T follicular helper cell (primary cell): ENCODE results near the gene ORC4.
A peak's percentile ranks its signal among the peaks of the same experiment; 100 is the strongest.
"Not testable (repeated sequence)": the region's sequence is repeated elsewhere in the genome, so short reads cannot be mapped to it uniquely, and the experiment has no call there.

Experiments used
- DNase-seq: peaks from one replicate; pipeline ENCODE4 v3.0.0-alpha.2; 2020; ENCODE audit warnings: low read depth

Gene ORC4

DNA sequence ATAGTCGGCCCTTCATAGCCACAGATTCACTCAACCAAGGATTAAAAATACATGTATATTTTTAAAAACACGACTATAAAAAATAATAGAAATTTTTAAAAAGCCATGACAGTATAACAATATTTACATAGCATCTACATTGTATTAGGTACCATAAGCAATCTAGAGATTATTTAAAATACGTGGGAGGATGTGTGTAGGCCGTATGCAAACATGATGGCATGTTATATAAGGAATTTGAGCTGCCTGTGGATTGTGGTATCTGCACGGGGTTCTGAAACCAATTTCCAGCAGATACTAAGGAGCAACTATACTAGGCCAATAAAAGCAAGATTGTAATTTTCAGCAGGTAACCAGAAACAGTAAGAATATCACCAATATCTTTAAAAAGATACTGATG, 5.9 kb downstream of the ORC4 start:
- DNase-seq, result no peak

DNA sequence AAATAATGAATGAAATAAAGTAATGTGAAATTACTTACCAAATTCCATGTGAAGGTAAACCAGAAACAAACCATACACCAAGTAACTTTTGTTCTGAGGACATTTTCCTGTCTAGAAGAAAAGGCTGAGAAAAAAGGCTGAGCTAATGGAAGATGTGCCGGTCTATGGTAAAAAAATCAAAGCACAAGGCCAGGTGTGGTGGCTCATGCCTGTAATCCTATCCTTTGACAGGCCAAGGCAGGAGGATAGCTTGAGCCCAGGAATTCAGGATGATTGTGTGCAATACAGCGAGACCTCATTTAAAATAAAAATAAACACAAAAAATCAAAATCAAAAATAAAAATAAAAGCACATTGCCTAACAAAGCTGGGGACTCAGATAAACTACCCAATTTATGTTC, 6.7 kb downstream of the ORC4 start:
- no peak for DNase-seq

DNA sequence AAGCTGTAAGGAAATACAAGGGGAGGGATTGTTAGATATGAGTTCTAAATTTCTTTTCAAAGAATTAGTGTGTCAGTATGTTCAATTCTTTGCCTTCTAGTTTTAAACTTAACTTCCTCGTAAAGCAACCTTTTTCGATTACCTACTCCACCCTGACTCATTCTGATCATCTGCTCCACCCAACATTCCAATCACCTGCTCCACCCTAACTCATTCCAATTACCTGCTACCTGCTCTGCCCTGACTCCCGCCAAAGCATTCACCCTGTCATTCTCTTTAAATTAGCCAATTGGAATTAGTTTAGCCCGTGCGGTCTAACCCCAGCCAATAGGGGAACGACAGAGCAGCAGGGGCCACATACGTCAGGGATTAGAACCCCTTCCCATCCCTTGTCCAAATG, 12.1 kb downstream of the ORC4 start:
- not testable (repeated sequence) for DNase-seq

DNA sequence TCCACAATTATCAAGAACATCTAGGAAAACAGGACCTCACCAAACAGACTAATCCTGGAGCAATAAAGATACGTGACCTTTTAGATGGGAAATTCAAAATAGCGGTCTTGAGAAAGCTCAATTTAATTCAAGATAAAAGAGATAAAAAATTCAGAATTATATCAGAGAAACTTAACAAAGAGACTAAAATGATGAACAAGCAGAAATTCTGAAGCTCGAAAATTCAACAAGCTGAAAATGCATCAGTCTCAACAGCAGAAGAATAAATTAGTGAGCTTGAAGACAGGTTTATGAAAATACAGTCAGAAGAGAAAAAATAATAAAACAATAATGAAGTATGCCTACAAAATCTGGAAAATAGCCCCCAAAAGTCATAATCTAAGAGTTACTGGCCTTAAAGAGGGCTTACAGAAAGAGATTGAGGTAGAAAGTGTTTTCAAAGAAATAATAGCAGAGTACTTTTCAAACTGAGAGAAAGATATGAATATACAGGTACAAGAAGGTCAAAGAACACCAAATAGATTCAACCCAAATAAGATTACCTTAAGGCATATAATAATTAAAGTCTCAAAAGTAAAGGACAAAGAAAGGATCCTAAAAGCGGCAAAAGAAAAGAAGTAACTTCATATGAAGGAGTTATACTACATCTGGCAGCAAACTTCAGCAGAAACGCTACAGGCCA, 13.2 kb downstream of the ORC4 start:
- no peak for DNase-seq

DNA sequence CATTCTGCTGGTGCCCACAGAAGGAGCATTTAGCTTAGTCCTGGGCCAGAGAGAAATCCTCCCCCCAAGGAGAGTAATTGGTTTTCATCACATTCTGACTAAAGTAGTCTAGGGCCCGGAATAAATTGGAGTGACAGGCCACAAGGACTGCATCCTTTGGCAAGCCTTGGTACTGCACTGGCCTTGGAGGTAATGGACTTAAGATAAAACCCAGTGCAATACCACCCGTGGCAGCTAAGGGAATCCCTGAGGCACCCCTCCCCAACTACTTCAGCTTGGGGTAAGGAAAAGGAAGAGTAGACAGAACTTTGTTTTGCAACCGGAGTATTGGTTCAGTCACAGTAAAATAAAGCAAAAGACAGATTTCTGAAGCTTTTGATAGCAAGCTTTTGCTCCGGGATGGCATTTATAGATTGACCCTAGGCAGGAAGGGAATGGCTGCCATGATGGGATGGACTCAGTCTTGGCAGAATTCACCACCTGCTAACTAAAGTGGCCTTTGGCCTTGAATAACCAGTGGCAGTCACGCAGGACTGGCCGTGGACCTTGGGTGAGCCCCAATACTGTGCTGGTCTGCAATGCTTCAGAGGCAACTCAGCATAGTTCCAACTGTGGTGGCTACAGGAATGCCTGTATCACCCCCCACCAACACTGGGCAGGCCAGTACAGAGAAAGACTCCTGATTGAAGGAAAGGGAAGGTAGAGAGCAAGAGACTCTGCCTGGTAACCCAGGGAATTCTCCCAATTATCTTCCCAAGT, 14.1 kb downstream of the ORC4 start:
- DNase-seq, result no peak

DNA sequence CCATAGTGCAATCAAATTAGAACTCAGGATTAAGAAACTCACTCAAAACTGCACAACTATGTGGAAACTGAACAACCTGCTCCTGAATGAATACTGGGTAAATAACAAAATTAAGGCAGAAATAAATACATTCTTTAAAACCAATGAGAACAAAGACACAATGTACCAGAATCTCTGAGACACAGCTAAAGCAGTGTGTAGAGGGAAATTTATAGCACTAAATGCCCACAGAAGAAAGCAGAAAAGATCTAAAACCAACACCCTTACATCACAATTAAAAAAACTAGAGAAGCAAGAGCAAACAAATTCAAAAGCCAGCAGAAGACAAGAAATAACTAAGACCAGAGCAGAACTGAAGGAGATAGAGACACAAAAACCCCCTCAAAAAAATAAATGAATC, 18.1 kb downstream of the ORC4 start:
- not testable (repeated sequence) for DNase-seq

DNA sequence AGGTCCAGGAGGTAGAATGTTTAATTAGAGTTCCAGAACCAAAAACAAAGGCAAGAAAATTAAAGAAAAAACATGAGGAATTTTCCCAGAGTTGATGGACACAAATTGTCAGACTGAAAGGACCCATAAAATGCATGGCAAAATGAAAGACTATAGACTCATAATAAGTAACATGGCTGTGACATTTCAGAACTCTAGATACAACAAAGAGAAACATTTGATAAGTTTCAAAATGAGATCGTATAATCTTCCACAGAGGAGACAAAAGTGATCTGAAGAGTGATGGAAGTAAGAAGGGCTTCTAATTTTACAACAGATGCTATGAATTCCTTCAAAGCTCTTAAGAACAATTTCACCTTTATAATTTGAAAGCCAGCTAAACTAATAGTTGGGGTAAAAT, 20.4 kb downstream of the ORC4 start:
- no peak for DNase-seq

DNA sequence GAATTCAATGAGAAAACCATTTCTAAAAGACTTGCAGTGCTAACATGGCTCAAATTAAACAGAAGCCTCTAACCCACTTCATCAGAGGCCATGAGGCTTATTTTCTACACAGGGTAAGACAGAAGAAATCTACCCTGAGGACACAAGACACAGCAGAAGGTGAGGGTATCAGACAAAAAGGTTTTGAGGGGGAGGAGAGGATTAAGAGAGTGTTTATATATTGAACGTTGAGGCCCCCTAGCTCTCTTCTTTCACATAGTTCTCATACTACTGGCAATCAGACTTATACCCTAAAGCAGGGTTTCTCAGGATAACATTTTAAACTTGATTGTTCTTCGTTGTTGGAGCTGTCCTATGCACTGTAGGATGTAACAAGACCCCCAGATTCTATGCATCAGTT, 21.4 kb downstream of the ORC4 start:
- DNase-seq, result no peak

DNA sequence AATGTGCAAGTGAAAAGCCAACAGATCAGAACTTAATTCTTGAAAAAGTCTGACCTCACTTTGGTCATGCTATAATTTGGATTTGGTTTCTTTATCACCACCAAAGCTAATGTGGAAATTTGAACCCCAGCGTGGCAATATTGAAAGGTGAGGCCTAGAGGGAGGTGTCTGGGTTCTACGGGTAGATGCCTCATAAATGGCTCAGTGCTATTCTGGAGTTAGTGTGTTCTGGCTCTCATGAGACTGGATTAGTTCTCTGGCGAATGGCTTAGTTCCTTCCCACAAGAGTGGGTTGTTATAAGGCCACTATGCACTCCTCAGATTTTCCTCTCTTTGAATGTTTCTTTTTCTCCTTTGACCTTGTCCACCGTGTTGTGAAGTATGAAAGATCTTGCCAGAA, 22.3 kb downstream of the ORC4 start:
- DNase-seq, result no peak

DNA sequence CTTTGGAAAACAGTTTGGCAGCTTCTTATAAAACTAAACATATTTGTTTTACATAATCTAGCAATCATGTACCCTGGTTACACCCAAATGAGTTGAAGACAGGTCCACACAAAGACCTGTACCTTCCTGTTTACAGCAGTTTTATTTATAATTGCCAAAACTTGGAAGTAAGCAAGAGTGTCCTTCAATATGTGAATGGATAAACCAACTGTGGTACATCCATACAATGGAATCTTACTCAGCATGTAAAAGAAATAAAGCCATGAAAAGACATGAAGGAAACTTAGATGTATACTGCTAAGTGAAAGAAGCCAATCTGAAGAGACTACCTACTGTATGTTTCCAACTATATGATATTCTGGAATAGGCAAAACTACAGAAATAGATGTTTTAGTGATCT, 23.7 kb downstream of the ORC4 start:
- DNase-seq, result no peak

DNA sequence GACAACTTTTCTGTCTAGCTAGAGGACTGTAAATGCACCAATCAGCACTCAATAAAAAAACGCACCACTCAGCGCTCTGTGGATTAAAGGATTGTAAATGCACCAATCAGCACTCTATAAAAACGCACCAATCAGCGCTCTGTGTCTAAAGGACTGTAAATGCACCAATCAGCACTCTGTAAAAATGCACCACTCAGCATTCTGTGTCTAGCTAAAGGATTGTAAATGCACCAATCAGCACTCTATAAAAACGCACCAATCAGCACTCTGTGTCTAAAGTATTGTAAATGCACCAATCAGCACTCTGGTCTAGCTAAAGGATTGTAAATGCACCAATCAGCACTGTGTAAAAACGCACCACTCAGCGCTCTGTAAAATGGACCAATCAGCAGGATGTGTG, 25.6 kb downstream of the ORC4 start:
- not testable (repeated sequence) for DNase-seq

DNA sequence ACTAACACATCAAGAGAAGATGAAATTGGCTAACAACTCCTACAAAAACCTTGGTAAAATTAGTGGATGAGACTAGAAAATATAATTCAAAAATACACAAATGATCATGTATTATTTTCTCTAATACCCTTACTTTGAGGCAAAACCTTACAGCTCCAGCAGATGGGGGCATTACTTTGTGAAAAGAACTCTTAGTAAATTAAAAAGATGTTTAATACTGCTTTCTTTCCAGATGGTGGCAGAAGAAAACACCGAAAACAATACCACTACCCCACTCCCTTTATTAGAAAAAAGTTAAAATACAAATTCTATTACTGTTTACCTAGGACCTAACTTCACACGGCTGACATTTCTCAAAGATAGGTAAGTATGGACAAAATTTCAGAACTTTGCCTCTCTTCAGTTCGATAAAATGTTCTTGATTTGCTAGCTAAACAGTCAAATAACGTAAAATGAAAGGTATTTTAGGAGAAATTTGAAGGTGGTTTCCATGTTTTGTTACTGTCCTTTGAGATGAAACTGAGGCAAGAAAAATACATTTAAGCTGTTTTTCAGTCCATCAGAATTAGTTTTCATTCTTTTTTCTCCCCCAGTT, 30.6 kb downstream of the ORC4 start:
- peak; percentile 12 for DNase-seq

DNA sequence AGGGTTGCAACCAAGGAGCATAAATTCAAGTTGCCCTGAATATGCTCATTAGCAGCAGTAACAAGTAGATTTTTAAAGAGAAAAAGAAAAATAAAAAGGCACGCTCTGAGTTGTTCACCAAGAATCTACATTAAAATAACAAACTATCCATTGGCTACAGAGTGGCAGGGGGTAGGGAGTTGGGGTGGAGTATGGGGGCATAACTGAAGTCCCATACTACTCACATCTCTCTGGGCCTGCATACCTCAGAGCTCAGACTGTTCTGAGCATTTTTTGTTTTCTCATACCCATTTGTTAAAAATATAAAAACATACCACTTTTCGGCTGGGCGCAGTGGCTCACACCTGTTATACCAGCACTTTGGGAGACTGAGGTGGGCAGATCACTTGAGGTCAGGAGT, 31.4 kb downstream of the ORC4 start:
- no peak for DNase-seq

DNA sequence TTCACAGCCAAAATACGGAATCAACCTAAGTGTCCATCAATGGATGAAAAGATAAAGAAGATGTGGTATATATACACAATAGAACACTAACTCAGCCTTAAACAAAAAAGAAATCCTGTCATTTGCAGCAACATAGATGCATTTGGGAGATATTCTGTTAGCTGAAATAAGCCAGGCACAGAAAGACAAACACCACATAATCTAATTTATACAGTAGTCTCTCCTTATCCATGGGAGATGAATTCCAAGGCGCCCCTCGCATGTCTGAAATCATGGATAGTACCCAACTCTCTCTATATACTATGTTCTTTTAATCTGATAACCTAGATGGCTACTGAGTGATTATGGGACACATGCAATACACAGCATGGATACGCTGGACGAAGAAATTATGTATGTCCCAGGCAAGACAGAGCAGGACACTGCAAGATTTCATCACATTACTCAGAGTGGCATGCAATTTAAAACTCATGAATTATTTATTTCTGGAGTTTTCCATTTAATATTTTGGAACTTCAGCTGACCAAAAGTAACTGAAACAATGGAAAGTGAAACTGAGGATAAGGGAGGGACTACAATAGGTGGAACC, 39.5 kb downstream of the ORC4 start:
- no peak for DNase-seq

DNA sequence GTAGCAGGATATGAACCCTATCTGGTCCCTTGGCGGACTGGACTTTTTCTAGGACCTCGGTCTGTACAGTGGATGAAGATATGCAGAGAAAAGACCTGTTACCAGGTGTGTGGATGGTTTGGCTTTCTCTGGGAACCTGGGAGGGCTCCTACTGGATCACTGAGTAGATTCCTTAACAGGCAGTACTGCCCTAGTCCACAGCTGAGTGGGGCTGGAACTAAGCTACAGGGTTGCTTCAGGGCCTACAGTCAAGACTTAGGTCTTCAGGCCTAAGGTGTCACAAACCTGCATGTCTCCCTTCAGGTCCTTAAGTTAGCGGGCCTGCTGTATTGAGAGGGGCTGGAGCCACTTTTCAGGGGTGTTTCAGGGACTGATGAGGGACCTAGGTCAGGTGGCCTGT, 42.9 kb downstream of the ORC4 start:
- no peak for DNase-seq

DNA sequence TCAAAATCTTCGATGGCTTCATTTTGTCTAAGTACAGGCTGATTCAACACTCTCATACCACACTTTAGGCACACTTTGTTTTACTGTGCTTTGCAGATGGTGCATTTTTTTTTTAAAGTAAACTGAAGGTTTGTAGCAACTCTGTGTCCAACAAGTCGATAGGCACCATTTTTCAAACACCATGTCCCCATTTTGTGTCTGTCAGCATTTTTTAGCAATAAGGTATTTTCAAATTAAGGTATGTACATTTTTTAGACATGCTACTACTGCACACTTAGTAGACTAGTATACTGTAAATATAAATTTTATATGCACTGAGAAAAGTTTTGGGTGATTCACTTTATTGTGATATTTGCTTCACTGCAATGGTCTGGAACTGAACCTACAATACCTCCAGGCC, 44.4 kb downstream of the ORC4 start:
- no peak for DNase-seq

DNA sequence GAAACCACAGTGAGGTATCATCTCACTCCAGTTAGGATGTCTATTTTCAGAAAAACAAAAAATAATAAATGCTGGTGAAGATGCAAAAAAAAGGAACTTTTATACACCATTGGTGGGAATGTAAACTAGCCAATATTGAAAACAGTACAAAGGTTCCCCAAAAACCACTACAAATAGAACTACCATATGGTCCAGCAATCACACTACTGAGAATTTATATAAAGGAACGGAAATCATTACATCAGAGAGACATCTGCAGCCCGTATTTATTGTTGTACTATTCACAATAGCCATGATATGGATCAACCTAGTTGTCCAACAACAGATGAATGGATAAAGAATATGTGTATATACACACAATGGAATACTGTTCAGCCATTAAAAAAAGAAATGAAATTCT, 52.0 kb downstream of the ORC4 start:
- no peak for DNase-seq

DNA sequence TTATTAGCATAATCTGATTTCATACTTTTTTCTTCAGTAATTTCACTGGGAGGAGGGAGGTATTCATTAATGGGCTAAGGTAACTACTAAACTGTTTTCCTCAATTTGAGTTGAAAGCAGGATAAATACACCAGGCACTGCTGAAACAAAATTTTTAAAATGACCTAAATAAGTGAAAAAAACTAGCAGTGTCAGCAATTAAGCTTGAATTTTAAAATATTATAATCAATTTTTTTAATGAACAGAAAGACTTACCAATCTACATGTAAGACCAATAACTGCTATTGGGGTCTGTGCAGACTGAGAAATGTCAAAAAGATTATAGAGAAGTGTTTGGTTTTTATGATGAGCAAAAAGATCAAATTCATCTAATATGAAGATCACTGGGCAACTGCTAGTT, 68.4 kb downstream of the ORC4 start:
- no peak for DNase-seq

DNA sequence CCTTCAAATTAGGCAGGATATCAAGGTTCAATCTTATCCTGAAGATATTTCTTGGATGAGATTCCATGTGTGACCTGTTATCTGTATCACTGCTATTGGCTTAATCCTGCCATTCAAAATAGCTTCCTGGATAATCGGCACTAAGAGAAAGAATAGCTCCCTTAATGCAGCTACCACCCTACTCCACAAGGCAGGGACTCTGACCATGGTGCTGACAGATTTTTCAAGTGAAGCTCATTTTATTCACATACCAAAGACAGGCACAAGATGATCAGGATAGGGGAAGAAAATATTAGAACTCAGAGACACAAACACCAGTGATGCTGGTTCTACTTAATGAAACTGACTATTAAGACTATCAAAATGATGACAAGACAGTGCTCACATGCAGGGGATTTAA, 74.9 kb downstream of the ORC4 start:
- DNase-seq, result no peak

DNA sequence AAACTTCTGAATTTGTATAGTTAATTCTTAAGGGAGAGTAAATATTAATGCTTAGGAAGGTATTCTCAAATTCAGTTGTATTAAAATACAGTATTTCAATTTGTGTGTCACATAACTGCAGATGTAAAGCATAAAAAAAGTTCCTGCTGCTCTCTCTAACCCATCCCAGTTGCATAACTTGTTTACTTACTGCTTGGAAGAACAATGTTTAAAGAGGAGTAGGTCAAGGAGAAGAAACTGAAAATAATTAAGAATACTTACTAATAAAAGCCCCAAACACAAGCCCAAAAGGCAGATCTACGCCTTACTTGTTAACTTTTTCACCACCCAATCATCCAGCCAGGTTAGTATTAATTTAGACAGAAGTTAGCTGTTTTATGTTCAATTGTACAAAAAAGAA, 81.2 kb downstream of the ORC4 start:
- no peak for DNase-seq

DNA sequence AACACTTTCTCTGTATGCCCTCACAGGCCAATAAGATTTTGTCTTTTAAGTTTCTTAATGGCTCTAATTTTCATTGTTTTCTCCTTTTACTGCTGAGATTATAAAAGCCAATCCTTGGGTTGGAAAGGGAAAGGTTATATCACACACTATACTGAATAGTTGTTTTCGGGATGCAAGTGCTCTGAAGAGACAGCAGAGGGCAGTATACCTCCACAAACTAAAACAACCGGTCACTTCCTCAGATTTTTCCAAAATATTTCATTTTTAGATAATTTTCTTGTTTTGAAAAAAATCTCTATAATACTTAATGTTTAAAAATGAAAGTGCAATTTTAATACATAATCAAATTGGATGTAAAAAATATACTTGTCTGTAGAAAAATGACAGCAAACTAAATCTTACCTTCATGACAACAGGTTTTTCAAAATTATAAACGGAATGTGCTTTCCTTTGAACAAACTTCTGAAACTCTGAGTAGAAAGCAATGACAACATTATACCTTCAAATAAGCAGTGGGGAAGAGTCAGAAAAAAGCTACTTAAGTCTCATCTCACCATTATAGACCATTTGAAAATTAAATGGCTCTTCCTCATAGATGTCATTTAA, 82.7 kb downstream of the ORC4 start:
- DNase-seq, result no peak

DNA sequence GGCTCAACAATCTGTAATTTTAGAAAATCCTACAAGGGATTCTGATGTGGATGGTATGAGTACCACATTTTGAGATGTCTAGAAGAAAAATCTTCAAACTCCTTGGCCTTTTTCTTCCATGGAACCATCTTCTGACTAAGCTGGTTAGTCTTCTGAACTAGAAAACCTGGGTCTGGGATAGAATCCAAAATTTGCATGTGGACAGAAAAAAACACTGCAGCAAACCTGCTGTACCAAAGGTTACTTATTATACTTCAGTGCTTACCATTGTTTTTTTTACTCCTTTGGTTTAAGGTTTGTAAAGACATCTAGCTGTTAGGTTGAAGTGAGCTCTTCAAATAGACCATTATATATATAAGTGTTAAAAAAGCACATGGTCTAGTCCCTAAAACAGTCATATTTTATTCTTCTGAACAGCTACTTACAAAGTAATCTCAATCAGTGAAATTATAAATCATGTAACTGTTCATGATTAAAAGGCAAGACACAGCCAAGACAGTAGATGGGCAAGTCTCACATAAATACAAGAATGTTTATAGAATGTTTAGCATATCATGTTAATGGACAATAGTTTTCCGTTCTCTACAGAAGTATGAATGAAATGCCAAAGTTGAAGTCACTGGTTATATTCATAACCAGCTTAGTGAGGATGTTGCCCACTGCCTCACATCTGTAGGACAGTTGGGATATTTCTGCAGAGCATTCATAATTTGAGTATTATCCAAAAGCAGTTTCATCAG, 85.5 kb downstream of the ORC4 start:
- DNase-seq, result no peak
